ENCODE results near the gene LIMS2. TPM values are rescaled to one million over a fixed set of nuclear protein-coding genes. Genes with fewer than 3 reads are reported as not detected.

Gene LIMS2
- 4.1 to 9.8 TPM (median 6.3 TPM) in 5 replicates for total RNA-seq (2022; extraction: Qiagen RNA extraction; ENCODE audit: low read depth)

GRCh38 chr2:127675331-127676261, at the start of gene LIMS2:
LIMS2 (minus strand) TSS chr2:127675530; CDS start chr2:127675024, 506 bp downstream.

GRCh38 chr2:127701193-127701650, 25.9 kb upstream of the LIMS2 start, which contains the start of gene SFT2D3:
SFT2D3 (plus strand) TSS chr2:127701497; CDS start chr2:127701529, 32 bp downstream.

GRCh38 chr2:127645395-127646291, 29.7 kb downstream of the LIMS2 start, which contains the start of gene GPR17:
GPR17 (plus strand) TSS chr2:127646153; CDS start chr2:127650736, 4,583 bp downstream.

Other genes starting within 250 kb of the LIMS2 start
- gene IWS1, start 149.0 kb downstream of the LIMS2 start, total RNA-seq (2022; extraction: Qiagen RNA extraction; ENCODE audit: low read depth): 39.2 to 46.9 TPM (median 40.7 TPM) in 5 replicates
- gene MYO7B, start 139.8 kb downstream of the LIMS2 start, total RNA-seq (2022; extraction: Qiagen RNA extraction; ENCODE audit: low read depth): 0.14 to 0.43 TPM (median 0.25 TPM) in 4 of 5 replicates, not detected in the other
- 0.19 TPM in 1 of 5 replicates, not detected in the others for gene GPR17, start 29.4 kb downstream of the LIMS2 start, total RNA-seq (2022; extraction: Qiagen RNA extraction; ENCODE audit: low read depth)
- 3.8 to 6.9 TPM (median 6.0 TPM) in 5 replicates for gene SFT2D3, start 26.0 kb upstream of the LIMS2 start, total RNA-seq (2022; extraction: Qiagen RNA extraction; ENCODE audit: low read depth)
- 20.0 to 27.5 TPM (median 23.0 TPM) in 5 replicates for gene WDR33, start 135.6 kb upstream of the LIMS2 start, total RNA-seq (2022; extraction: Qiagen RNA extraction; ENCODE audit: low read depth)
- 49.8 to 59.3 TPM (median 54.4 TPM) in 5 replicates for gene POLR2D, start 182.6 kb upstream of the LIMS2 start, total RNA-seq (2022; extraction: Qiagen RNA extraction; ENCODE audit: low read depth)
- gene AMMECR1L, start 210.4 kb upstream of the LIMS2 start, total RNA-seq (2022; extraction: Qiagen RNA extraction; ENCODE audit: low read depth): 14.3 to 19.7 TPM (median 19.0 TPM) in 5 replicates

Measured in A549 treated with ZK216348 at 1 μM for 4 hours (cell line).